ENCODE measurements around the gene FAM135A. TPM values are rescaled to one million over a fixed set of nuclear protein-coding genes. Genes with fewer than 3 reads are reported as not detected.

Gene FAM135A
- total and polyA plus RNA-seq, 8 donors = 7.2 to 121 (median 39.5) TPM

DNA sequence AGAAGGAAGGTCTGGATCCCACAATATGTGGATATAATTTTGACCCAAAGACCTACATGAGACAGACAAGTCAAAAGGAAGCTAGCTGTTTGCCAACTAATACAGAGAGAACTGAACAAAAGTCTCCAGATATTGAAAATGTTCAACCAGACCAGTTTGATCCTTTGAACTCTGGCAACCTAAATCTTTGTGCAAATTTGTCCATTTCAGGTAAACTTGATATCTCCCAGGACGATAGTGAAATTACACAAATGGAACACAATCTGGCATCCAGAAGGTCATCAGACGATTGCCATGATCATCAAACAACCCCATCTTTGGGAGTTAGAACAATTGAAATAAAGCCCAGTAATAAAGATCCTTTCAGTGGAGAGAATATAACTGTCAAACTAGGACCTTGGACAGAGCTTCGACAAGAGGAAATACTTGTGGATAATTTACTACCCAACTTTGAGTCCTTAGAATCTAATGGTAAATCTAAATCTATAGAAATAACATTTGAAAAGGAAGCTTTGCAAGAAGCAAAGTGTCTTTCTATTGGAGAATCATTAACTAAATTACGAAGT lies 111.5 kb downstream of the FAM135A start:
- no peak for DNase-seq
- 67 to 77% (median 76%) methylated on average over 4 of the region's 4 CpGs for WGBS, 5 donors
- Histone ChIP-seq H3K36me3 (peaks cover 3 to 54% (median 42%) of the 10 kb centered on the region in 4 donors), H3K9me3 (no peaks in the 10 kb centered on the region), H3K27ac (no peak overlapping the region), H3K27me3 (no peaks in the 10 kb centered on the region), H3K4me3 (no peak overlapping the region), H3K4me1 (no peaks in the 10 kb centered on the region)
- intact Hi-C loops (cut with DNase I; ENCODE audit: low total_unique reads) = no loop called here
- TF ChIP-seq EP300 (IDR thresholded peaks at IDR 0.05) (no peak), POLR2AphosphoS5 (IDR thresholded peaks at IDR 0.05) (no peak), POLR2A (IDR thresholded peaks at IDR 0.05) (no peak)
- TF ChIP-seq, protein P1, sequence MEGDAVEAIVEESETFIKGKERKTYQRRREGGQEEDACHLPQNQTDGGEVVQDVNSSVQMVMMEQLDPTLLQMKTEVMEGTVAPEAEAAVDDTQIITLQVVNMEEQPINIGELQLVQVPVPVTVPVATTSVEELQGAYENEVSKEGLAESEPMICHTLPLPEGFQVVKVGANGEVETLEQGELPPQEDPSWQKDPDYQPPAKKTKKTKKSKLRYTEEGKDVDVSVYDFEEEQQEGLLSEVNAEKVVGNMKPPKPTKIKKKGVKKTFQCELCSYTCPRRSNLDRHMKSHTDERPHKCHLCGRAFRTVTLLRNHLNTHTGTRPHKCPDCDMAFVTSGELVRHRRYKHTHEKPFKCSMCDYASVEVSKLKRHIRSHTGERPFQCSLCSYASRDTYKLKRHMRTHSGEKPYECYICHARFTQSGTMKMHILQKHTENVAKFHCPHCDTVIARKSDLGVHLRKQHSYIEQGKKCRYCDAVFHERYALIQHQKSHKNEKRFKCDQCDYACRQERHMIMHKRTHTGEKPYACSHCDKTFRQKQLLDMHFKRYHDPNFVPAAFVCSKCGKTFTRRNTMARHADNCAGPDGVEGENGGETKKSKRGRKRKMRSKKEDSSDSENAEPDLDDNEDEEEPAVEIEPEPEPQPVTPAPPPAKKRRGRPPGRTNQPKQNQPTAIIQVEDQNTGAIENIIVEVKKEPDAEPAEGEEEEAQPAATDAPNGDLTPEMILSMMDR (IDR thresholded peaks at IDR 0.05) = no peak

DNA sequence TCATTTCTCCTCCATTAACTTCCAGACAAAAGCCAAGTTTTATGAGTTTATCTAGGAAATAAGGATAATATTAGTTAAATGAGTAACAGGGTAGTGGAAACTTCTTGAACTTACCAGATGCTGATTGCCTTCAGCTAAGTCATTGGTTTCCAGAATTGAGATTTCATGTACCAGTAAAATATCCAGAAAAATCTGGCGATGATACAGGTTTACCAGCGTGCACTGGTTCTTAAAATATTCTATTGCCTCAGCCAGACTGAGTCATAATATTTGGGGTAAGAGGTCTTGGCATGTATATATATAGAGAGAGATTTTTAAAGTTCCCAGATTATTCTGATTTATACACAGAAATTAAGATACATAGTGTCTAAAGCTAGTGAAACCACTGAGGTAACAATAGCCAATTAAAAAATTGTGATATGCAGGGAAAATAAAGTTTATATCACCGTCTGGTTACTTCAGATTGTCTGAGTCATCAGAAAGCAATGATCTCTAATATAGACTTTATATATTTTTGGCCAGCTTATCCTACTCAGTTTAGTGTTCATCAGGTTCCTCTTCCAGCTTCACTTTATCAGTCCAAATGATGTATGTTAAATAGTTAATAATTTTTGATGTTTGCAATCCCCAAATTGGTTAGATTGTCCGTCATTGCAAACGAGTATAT lies 113.9 kb downstream of the FAM135A start:
- intact Hi-C loops (cut with DNase I; ENCODE audit: low total_unique reads) = no loop called here
- 87 to 88% (median 87%) methylated on average over 5 of the region's 5 CpGs for WGBS, 5 donors
- no peaks in the 10 kb centered on the region for H3K4me1 ChIP-seq
- no peak overlapping the region for H3K27ac ChIP-seq
- no peak for DNase-seq
- H3K4me3 ChIP-seq = no peak overlapping the region
- TF ChIP-seq, protein P1 (IDR thresholded peaks at IDR 0.05) = no peak
- TF ChIP-seq POLR2A (IDR thresholded peaks at IDR 0.05) (no peak), EP300 (IDR thresholded peaks at IDR 0.05) (no peak), POLR2AphosphoS5 (IDR thresholded peaks at IDR 0.05) (no peak)
- peaks cover 3 to 69% (median 53%) of the 10 kb centered on the region in 4 donors for H3K36me3 ChIP-seq
- no peaks in the 10 kb centered on the region for H3K27me3 ChIP-seq
- no peaks in the 10 kb centered on the region for H3K9me3 ChIP-seq

GRCh38 chr6:70530023-70530422 lies 116.7 kb downstream of the FAM135A start:
- DNase-seq = no peak
- 90 to 99% (median 98%) methylated on average over 2 of the region's 2 CpGs for WGBS, 5 donors
- Histone ChIP-seq H3K36me3 (peaks cover 3 to 72% (median 59%) of the 10 kb centered on the region in 4 donors), H3K27ac (no peak overlapping the region), H3K4me3 (no peak overlapping the region), H3K4me1 (no peaks in the 10 kb centered on the region), H3K9me3 (no peaks in the 10 kb centered on the region), H3K27me3 (no peaks in the 10 kb centered on the region)
- TF ChIP-seq POLR2AphosphoS5 (IDR thresholded peaks at IDR 0.05) = no peak
- TF ChIP-seq, protein P1 (IDR thresholded peaks at IDR 0.05) = no peak
- TF ChIP-seq EP300 (IDR thresholded peaks at IDR 0.05) = no peak
- no peak for TF ChIP-seq POLR2A (IDR thresholded peaks at IDR 0.05)
- intact Hi-C loops (cut with DNase I; ENCODE audit: low total_unique reads) = no loop called here

DNA sequence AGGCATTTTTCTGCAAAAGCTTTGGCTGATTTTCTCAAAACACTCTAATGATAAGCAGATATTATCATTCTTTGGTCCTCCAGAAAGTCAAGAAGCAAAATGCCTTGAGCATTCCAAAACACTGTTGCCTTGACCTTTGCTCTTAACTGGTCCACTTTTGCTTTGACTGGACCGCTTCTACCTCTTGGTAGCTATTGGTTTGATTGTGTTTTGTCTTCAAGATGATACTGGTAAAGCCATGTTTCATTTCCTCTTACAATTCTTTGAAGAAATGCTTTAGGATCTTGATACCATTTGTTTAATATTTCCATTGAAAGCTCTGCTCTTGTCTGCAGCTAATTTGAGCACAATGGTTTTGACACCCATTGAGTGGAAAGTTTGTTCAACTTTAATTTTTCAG lies 117.8 kb downstream of the FAM135A start:
- Histone ChIP-seq H3K27ac (no peak overlapping the region), H3K27me3 (no peaks in the 10 kb centered on the region), H3K4me1 (no peaks in the 10 kb centered on the region), H3K9me3 (no peaks in the 10 kb centered on the region), H3K4me3 (no peak overlapping the region), H3K36me3 (peaks cover 2 to 69% (median 58%) of the 10 kb centered on the region in 4 donors)
- DNase-seq = no peak
- 91 to 100% (median 97%) methylated on average over 1 of the region's 1 CpG for WGBS, 5 donors
- intact Hi-C loops (cut with DNase I; ENCODE audit: low total_unique reads) = no loop called here
- no peak for TF ChIP-seq POLR2A (IDR thresholded peaks at IDR 0.05)
- no peak for TF ChIP-seq POLR2AphosphoS5 (IDR thresholded peaks at IDR 0.05)
- no peak for TF ChIP-seq EP300 (IDR thresholded peaks at IDR 0.05)
- TF ChIP-seq, protein P1 (IDR thresholded peaks at IDR 0.05) = no peak
